Liver (tissue), 9 donors: ENCODE data around the gene MAPRE2. TPM values are rescaled to one million over a fixed set of nuclear protein-coding genes. Genes with fewer than 3 reads are reported as not detected.

ENCODE experiments used
- DNase-seq: peaks from one replicate; pipeline ENCODE4 v3.0.0-alpha.2; 2017; ENCODE audit warnings: low spot score
- H3K27ac ChIP-seq, 2 donors: one replicate each; pipeline ENCODE4 v1.7.0; 2013; ENCODE audit warnings: inconsistent platforms in 2 of 2, low read length in 2 of 2, control low read depth in 1 of 2, low read depth in 1 of 2, mild to moderate bottlenecking in 1 of 2
- H3K27me3 ChIP-seq, 4 donors: one replicate each; pipeline versions ENCODE4 v1.6.1 to v1.7.0; 2013; ENCODE audit warnings: low read length in 3 of 4, inconsistent platforms in 1 of 4, mild to moderate bottlenecking in 1 of 4, moderate library complexity in 1 of 4; ENCODE audit not compliant: control insufficient read depth in 4 of 4, insufficient read depth in 4 of 4
- H3K36me3 ChIP-seq, 4 donors: one replicate each; pipeline versions ENCODE4 v1.6.1 to v1.7.0; 2013; ENCODE audit warnings: low read length in 3 of 4, mild to moderate bottlenecking in 3 of 4, low read depth in 1 of 4, moderate library complexity in 1 of 4; ENCODE audit not compliant: control insufficient read depth in 4 of 4, insufficient read depth in 3 of 4
- H3K4me1 ChIP-seq, 4 donors: one replicate each; pipeline versions ENCODE4 v1.6.1 to v1.7.0; 2013; ENCODE audit warnings: low read length in 3 of 4, mild to moderate bottlenecking in 3 of 4, moderate library complexity in 1 of 4; ENCODE audit not compliant: control insufficient read depth in 4 of 4, insufficient read depth in 4 of 4
- H3K4me3 ChIP-seq, 3 donors: one replicate each; pipeline versions ENCODE4 v1.6.1 to v1.7.0; 2013; ENCODE audit warnings: low read length in 3 of 3, control low read depth in 1 of 3, low read depth in 1 of 3, mild to moderate bottlenecking in 1 of 3
- H3K9ac ChIP-seq, 2 donors: one replicate each; pipeline ENCODE4 v1.7.0; 2013; ENCODE audit warnings: low read length in 2 of 2, mild to moderate bottlenecking in 2 of 2, moderate library complexity in 2 of 2, control low read depth in 1 of 2, low read depth in 1 of 2
- H3K9me3 ChIP-seq, 4 donors: one replicate each; pipeline versions ENCODE4 v1.6.1 to v1.7.0; 2013; ENCODE audit warnings: low read length in 3 of 4; ENCODE audit not compliant: control insufficient read depth in 4 of 4
- ATF3 ChIP-seq: IDR thresholded peaks from 2 replicates; pipeline ENCODE4 v1.6.1; 2016; ENCODE audit warnings: antibody characterized with exemption
- EGR1 ChIP-seq, 2 donors: IDR thresholded peaks; 2 replicates each; pipeline ENCODE4 v1.6.1; 2016 to 2018; ENCODE audit warnings: antibody characterized with exemption in 2 of 2, low read depth in 2 of 2
- FOXA1 ChIP-seq: IDR thresholded peaks from 2 replicates; pipeline ENCODE4 v1.6.1; 2016; ENCODE audit warnings: antibody characterized with exemption
- FOXA2 ChIP-seq: IDR thresholded peaks from 2 replicates; pipeline ENCODE4 v1.6.1; 2016; ENCODE audit warnings: antibody characterized with exemption
- HNF4A ChIP-seq, 2 donors: conservative IDR thresholded peaks; 2 replicates each; pipeline ENCODE4 v1.6.1; 2016; ENCODE audit warnings: antibody characterized with exemption in 2 of 2, mild to moderate bottlenecking in 2 of 2
- HNF4G ChIP-seq: IDR thresholded peaks from 2 replicates; pipeline ENCODE4 v1.6.1; 2016; ENCODE audit warnings: antibody characterized with exemption
- MAX ChIP-seq: IDR thresholded peaks from 2 replicates; pipeline ENCODE4 v1.6.1; 2016; ENCODE audit warnings: antibody characterized with exemption
- NR2F2 ChIP-seq: IDR thresholded peaks from 2 replicates; pipeline ENCODE4 v1.6.1; 2016; ENCODE audit warnings: antibody characterized with exemption
- TAF1 ChIP-seq: conservative IDR thresholded peaks from 2 replicates; pipeline ENCODE4 v1.6.1; 2016; ENCODE audit warnings: antibody characterized with exemption, mild to moderate bottlenecking
- YY1 ChIP-seq: IDR thresholded peaks from 2 replicates; pipeline ENCODE4 v1.6.1; 2016; ENCODE audit warnings: antibody characterized with exemption, mild to moderate bottlenecking
- ZBTB33 ChIP-seq: IDR thresholded peaks from 2 replicates; pipeline ENCODE4 v1.6.1; 2016; ENCODE audit warnings: antibody characterized with exemption
- WGBS: extraction: QIAGEN DNeasy Blood & Tissue Kit; methylation state at CpG from one replicate; pipeline ENCODE4 v1.1.7; 2013; 5-methylcytosine and 5-hydroxymethylcytosine counted together
- polyA plus RNA-seq, 2 donors: library from polyadenylated mRNA; stranded (reverse) in 1 of 2; unstranded in 1 of 2; fragments of 200-250 nt in 1 of 2; fragments of >200 nt in 1 of 2; fragmentation: Nextera tagmentation in 1 of 2; extraction: Ambion mirVana in 1 of 2; gene quantifications; one replicate each; pipeline versions ENCODE4 v1.2.1 to v1.2.3, GENCODE V29; 2013 to 2015
- total RNA-seq, 2 donors: library from RNA; depleted of rRNA; stranded (reverse); fragments of >200 nt; gene quantifications; one replicate each; pipeline ENCODE4 v1.2.3, GENCODE V29; 2014
- donor health status: healthy.
- donor health status: healthy.
- donor health status: healthy.
- donor health status: healthy.
- donor health status: healthy.

The MAPRE2 gene
- total and polyA plus RNA-seq, 4 donors: 7.9 to 12.8 (median 11.0) TPM

GRCh38 chr18:35010993-35011392 is 30.2 kb upstream of the MAPRE2 start:
- no peaks in the 10 kb centered on the region for H3K27me3 ChIP-seq
- DNase-seq: no peak
- no peak overlapping the region for H3K9ac ChIP-seq
- WGBS: 89% methylated on average over 5 of the region's 5 CpGs
- H3K9me3 ChIP-seq: no peaks in the 10 kb centered on the region
- TF ChIP-seq YY1: no peak
- H3K4me1 ChIP-seq: no peaks in the 10 kb centered on the region
- no peak overlapping the region for H3K27ac ChIP-seq
- H3K4me3 ChIP-seq: no peak overlapping the region
- no peaks in the 10 kb centered on the region for H3K36me3 ChIP-seq

GRCh38 chr18:35019933-35020332 is 21.3 kb upstream of the MAPRE2 start:
- no peak for DNase-seq
- TF ChIP-seq HNF4A (conservative IDR thresholded peaks at IDR 0.05) (no peak), HNF4G (no peak), FOXA1 (no peak), ATF3 (no peak), MAX (no peak), FOXA2 (no peak)
- Histone ChIP-seq H3K4me1 (peaks cover 0 to 4% (median 1%) of the 10 kb centered on the region in 4 donors), H3K4me3 (no peak overlapping the region), H3K27me3 (no peaks in the 10 kb centered on the region), H3K27ac (no peak overlapping the region), H3K36me3 (no peaks in the 10 kb centered on the region), H3K9ac (no peak overlapping the region), H3K9me3 (no peaks in the 10 kb centered on the region)
- WGBS: 92% methylated on average over 2 of the region's 2 CpGs

GRCh38 chr18:35022426-35023001 is 18.7 kb upstream of the MAPRE2 start:
- H3K36me3 ChIP-seq: no peaks in the 10 kb centered on the region
- 94% methylated on average over 1 of the region's 1 CpG for WGBS
- no peak overlapping the region for H3K27ac ChIP-seq
- no peak for DNase-seq
- H3K4me3 ChIP-seq: no peak overlapping the region
- peaks cover 0 to 11% (median 3%) of the 10 kb centered on the region in 4 donors for H3K4me1 ChIP-seq
- no peaks in the 10 kb centered on the region for H3K27me3 ChIP-seq
- H3K9ac ChIP-seq: no peak overlapping the region
- H3K9me3 ChIP-seq: no peaks in the 10 kb centered on the region
- no peak for TF ChIP-seq HNF4A (conservative IDR thresholded peaks at IDR 0.05)
- TF ChIP-seq FOXA1: no peak
- no peak for TF ChIP-seq NR2F2
- no peak for TF ChIP-seq MAX
- TF ChIP-seq EGR1 (IDR thresholded peaks at IDR 0.05; ENCODE audit: low read depth in 2 of 2): no peak
- no peak for TF ChIP-seq ZBTB33
- TF ChIP-seq HNF4G: no peak
- no peak for TF ChIP-seq FOXA2
- TF ChIP-seq TAF1: no peak
- no peak for TF ChIP-seq ATF3
